Measurements from ENCODE around the gene DNAJC5. TPM values are rescaled to one million over a fixed set of nuclear protein-coding genes. Genes with fewer than 3 reads are reported as not detected.

Gene DNAJC5
- total and polyA plus RNA-seq, 2 donors, result 18.7 to 31.8 TPM

DNA sequence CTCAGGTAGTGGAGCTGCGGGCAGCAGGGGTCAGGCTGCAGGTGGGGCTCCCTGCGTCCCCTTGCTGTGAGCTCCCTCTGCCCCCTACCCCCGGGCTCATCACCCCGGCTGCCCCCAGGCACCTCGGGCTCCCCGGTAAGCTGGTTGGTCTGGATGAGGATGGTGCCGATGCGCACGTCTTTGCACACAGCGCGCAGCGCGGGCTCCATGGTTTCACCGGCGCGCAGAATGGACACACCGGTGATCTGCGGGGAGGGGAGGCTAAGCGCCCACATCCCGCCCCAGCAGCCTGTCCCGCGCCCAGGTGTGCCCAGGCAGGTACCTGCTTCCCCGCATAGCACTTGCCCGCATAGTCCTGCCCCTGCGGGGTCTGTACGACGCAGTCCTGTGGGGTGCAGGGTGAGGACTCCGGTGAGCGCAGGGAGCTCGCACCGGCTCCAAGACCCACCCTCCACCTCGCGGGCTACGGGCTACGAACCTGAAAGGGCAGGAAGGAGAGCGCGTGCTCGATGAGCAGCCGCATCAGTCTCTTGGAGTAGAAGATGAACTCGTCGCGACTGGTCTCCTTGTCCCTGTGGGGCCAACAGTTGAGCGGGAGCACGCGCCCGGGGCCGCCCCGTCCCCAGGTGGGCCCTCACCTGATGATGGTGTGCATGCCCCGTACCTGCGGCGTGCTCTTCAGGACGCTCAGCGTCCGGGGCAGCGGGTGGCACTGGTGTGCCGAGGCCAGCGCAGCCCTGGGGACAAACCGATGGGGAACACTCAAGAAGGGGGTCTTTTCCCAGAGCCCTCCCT is 45.7 kb downstream of the DNAJC5 start:
- DNase-seq (ENCODE audit: extremely low spot score), result no peak
- H3K27ac ChIP-seq (ENCODE audit: low read depth), result no peak overlapping the region

DNA sequence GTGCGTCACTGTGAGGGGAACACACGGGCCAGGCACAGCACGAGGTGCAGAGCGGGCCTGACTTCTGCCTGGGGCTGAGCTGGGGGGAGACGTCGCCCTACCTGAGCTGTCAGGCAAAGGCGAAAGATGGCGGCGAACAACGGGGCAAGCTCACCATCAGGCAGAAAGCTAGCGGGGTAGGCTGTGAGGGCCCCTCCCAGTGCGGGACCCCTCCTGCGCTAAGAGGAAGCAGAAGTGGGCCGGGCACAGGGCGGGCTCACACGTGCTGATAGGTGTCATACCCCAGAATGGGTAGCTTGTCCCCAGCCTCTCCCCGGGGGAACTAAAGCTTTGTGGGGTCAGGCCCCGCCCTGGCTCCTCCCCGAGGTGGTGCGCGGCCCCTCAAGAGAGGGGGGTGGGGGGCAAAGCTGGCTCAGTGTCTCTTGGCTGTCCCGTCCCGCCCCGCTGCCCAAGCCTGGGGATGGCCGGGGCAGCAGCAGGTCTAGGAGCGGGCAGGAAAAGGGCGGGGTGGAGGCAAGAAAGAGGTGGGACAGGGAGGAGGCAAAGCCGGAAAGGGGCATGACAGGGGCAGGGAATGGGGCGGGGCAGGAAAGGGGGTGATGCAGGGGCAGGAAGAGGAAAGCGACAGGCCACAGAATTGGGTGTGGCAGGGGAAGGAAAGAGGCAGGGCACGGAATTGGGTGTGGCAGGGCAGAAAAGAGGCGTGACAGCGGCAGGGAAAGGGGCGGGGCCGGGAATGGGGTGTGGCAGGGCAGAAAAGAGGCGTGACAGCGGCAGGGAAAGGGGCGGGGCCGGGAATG is 46.6 kb downstream of the DNAJC5 start:
- H3K4me1 ChIP-seq (ENCODE audit: insufficient read depth), result no peaks in the 10 kb centered on the region
- no peak overlapping the region for H3K4me3 ChIP-seq (ENCODE audit: low read depth, low read length)
- DNase-seq (ENCODE audit: extremely low spot score), result no peak
- H3K27ac ChIP-seq (ENCODE audit: low read depth), result no peak overlapping the region
- WGBS, result 66% methylated on average over 35 of the region's 39 CpGs
- peaks cover 2% of the 10 kb centered on the region for H3K36me3 ChIP-seq (ENCODE audit: insufficient read depth)

More for the DNA sequence above, 45.7 kb downstream of the DNAJC5 start:
- Histone ChIP-seq H3K36me3 (ENCODE audit: insufficient read depth) (peaks cover 2% of the 10 kb centered on the region), H3K4me1 (ENCODE audit: insufficient read depth) (no peaks in the 10 kb centered on the region), H3K4me3 (ENCODE audit: low read depth, low read length) (no peak overlapping the region)
- WGBS, result 89% methylated on average over 58 of the region's 58 CpGs

DNA sequence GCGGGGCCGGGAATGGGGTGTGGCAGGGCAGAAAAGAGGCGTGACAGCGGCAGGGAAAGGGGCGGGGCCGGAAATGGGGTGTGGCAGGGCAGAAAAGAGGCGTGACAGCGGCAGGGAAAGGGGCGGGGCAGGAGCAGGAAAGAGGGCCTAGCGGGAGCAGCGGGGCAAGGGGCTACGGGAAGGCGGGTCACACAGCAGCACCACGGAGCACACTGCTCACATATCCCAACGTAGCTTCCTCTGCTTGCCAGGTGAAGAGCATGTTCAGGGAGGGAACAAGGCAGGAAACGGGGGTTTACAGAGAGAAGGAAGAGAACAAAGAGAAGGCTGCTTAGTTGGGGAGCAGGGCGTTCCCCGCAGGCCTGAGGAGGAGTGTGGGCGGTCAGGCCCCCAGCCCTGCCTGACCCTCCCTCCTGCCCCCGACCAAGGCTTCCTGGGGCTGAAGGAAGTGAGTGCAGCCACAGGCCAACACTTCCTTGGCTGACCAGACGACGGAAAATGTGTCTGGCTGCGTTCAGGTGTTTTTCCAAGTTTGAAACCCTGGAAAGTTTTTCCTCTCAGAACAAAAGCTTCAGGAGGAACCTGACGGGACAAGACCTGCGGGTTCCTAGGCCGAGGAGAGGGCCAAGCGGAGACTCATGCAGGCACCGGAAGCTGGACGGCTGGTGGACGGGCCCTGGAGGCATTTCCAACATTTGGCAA is 47.5 kb downstream of the DNAJC5 start:
- DNase-seq (ENCODE audit: extremely low spot score), result no peak
- WGBS, result 56% methylated on average over 30 of the region's 30 CpGs
- peak overlapping the region; percentile 3 for H3K27ac ChIP-seq (ENCODE audit: low read depth)
- H3K36me3 ChIP-seq (ENCODE audit: insufficient read depth), result peaks cover 2% of the 10 kb centered on the region
- H3K4me1 ChIP-seq (ENCODE audit: insufficient read depth), result no peaks in the 10 kb centered on the region
- no peak overlapping the region for H3K4me3 ChIP-seq (ENCODE audit: low read depth, low read length)

DNA sequence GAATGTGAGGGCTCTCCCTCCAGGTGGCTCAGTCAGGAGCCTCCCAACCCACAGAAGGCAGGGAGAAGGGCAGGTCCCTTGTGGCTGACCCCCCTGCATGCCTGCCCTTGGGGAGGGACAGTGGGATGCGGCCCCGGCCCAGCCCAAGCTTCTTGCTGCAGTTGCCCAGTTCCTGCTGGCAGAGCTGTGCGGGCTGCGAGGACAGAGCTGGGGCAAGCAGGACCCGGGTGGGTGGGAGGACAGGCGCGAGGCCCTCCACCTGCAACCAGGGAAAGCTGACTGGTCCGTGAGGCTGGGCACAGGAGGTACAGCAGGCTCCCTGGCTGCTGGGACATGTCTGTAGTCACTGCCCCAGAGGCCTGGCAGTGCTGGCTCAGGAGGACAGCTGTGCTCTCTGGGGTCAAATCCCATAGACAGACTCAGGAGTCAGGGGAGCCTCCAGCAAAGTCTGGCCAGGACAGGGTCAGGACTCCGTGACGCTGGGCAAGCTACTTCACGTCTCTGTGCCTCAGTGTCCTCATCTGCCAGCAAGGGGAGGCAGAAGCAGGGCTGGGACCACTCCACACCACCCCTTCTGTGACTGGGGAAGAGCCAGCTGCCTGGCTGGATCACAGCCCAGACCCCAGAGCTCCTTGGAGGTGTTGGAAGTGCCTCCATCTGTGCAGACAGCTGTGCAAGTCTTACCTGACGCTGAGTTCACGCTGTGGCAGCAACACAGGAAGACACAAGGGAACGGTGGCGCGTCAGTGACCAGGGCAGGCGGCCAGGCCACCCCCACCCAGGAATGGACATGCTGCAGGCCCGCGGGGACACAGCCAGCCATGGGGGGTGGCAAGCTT is 48.3 kb downstream of the DNAJC5 start:
- WGBS, result 82% methylated on average over 19 of the region's 19 CpGs
- H3K27ac ChIP-seq (ENCODE audit: low read depth), result peak overlapping the region; percentile 3
- H3K4me1 ChIP-seq (ENCODE audit: insufficient read depth), result no peaks in the 10 kb centered on the region
- no peak overlapping the region for H3K4me3 ChIP-seq (ENCODE audit: low read depth, low read length)
- no peak for DNase-seq (ENCODE audit: extremely low spot score)
- peaks cover 2% of the 10 kb centered on the region for H3K36me3 ChIP-seq (ENCODE audit: insufficient read depth)

DNA sequence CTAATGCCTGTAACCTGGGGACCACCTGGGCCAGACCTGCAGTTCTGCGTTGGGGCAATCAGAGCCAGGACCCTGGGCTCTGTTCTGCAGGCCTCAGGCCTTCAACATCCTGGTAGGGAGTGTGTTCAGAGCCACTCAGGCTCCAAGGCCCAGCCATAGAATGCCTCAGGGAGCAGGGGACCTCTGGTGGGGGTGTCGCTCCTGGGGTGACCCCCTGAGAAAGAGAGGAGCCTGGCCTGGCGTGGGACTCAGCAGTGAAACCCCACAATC is 48.8 kb downstream of the DNAJC5 start:
- Histone ChIP-seq H3K36me3 (ENCODE audit: insufficient read depth) (peaks cover 2% of the 10 kb centered on the region), H3K27ac (ENCODE audit: low read depth) (no peak overlapping the region), H3K4me3 (ENCODE audit: low read depth, low read length) (no peak overlapping the region), H3K4me1 (ENCODE audit: insufficient read depth) (no peaks in the 10 kb centered on the region)
- WGBS, result 95% methylated on average over 3 of the region's 3 CpGs
- no peak for DNase-seq (ENCODE audit: extremely low spot score)

DNA sequence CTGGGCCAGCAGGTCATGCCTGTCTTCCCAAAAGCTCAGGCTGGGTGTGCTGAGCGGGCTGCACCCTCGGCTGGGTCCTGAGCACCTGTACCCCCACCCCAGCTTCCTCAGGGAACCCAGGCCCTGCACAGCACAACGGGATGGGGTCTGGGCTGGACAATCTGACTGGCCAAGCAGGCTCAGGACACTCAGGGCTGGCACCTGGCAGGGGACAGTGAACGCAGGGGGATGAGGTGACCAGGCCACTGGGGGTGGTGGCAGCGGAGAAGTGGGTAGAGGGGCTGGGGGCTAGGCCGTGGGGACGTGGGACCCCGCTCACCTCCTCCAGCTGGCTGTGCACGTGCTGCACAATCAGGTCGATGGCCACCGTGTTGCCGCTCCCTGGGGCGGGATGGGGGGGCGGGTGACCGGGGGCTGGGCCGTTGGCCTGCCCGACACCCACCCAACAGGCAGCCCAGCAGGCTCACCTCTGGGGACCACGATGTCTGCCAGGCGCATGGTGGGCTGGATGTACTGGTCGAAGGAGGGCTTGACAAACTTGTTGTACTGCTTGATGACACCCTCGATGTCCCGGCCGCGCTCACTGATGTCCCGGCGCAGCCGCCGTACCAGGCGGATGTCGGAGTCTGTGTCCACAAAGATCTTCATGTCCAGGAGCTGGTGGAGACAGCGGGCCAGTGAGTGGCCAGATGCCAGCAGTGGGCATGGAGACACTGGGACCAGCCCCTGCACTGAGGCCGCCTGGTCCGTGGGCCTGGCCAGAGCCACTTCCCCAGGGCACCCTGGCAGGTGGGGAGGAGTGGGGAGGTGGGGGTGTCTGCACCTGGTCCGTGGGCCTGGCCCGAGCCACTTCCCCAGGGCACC is 49.4 kb downstream of the DNAJC5 start:
- Histone ChIP-seq H3K36me3 (ENCODE audit: insufficient read depth) (peaks cover 2% of the 10 kb centered on the region), H3K4me1 (ENCODE audit: insufficient read depth) (no peaks in the 10 kb centered on the region), H3K4me3 (ENCODE audit: low read depth, low read length) (no peak overlapping the region), H3K27ac (ENCODE audit: low read depth) (no peak overlapping the region)
- no peak for DNase-seq (ENCODE audit: extremely low spot score)
- 90% methylated on average over 35 of the region's 35 CpGs for WGBS

DNA sequence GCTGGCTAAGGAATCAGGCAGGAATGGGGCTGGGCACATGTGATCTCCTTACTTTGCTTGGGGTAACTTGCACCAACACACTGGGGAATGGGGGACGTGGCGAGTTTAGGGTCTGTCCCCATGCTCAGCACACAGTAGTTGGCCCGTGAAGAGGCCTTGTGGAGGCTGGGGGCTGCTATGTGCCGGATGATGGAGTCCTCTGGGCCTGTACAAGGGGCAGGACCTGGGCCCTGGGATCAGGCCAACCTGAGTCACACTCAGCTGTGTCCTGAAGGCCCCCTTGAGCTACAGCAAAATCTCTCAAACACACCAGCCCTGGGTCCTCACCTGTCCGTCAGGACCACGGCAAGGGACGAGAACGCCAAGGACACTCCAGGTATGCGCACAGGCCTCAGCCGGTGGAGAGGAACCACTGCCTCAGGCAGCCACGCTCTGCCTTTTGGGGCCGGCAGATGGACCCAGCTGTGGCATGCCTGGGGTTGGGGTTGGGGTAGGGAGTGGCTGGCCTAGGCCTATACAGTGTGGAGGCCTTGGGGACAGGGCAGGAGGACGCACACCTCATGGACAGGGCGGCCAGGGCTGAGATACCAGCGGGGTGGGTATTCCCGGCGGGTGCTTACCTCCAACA is 50.2 kb downstream of the DNAJC5 start:
- Histone ChIP-seq H3K4me1 (ENCODE audit: insufficient read depth) (no peaks in the 10 kb centered on the region), H3K4me3 (ENCODE audit: low read depth, low read length) (no peak overlapping the region), H3K27ac (ENCODE audit: low read depth) (no peak overlapping the region), H3K36me3 (ENCODE audit: insufficient read depth) (peaks cover 2% of the 10 kb centered on the region)
- 93% methylated on average over 17 of the region's 17 CpGs for WGBS
- DNase-seq (ENCODE audit: extremely low spot score), result no peak

DNA sequence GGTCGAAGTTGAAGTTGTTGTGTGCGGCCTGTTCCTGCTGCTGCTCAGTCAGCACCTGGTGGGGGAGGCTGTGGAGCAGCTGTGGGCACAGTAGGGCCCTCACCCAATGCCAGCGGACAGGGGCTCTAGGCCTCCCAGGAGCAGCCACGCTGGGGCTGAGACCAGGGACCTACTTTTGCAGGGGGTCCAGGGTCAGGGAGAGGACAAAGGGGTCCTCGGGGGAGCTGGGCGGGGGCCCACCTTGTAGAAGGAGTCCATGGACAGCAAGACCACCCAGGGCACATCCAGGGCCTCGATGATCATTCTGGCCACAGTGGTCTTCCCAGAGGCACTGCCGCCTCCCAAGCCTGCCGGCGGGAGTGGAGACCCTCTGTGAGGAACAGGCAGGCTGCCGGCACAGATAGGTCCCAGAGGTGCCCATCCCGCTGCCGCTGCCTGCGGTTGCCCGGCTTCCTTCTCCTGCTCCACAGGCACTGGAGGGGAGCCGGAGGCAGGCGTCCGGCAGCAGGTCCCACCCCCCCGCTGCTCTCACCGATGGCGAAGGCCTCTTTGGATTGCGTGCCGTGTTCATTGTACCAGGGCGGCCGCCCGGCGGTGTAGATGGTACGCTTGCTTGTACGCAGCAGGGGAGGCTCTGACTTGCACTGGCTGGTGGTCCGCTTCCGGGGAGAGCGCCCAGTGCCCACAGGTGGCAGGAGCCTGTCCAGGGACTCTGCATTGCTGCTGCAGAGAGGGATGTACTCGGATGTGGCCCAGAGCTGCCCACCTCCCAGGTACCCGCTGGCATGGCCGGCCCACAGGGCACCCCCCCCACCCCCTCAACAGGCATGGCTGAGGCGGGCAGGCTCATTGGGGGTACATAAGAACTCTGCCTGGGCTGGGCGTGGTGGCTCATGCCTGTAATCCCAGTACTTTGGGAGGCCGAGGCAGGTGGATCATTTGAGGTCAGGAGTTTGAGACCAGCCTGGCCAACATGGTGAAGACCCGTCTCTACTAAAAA is 51.3 kb downstream of the DNAJC5 start:
- WGBS, result 93% methylated on average over 39 of the region's 39 CpGs
- Histone ChIP-seq H3K36me3 (ENCODE audit: insufficient read depth) (peaks cover 2% of the 10 kb centered on the region), H3K27ac (ENCODE audit: low read depth) (no peak overlapping the region), H3K4me1 (ENCODE audit: insufficient read depth) (no peaks in the 10 kb centered on the region), H3K4me3 (ENCODE audit: low read depth, low read length) (no peak overlapping the region)
- no peak for DNase-seq (ENCODE audit: extremely low spot score)

DNA sequence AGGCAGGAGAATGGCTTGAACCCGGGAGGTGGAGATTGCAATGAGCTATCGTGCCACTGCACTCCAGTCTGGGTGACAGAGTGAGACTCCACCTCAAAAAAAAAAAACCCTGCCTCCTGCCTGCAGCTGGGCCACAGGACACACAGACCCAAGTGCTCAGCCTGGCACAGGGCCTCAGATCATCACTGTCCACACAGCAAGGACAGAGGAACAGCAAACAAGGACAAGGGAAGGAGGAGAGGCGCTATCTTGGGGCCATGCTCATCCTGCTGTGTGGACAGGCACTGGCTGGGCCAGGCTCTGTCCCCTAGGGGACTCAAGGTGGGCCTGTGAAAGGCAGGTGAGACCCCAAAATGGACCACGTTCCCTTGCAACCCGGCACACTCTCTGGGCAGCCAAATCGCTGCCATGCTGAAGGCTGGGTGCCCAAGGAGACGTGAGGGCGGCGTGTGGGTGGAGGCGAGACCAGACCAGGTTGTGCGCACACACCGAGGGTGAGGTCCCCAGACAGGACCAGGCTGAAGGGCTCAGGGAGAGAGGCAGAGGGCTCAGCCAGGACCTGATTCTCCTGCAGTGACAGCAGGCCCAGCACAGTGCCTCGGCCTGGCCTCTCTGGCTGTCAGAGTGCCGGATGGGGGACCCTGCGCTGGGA is 52.2 kb downstream of the DNAJC5 start:
- WGBS, result 83% methylated on average over 15 of the region's 15 CpGs
- no peaks in the 10 kb centered on the region for H3K4me1 ChIP-seq (ENCODE audit: insufficient read depth)
- H3K27ac ChIP-seq (ENCODE audit: low read depth), result no peak overlapping the region
- DNase-seq (ENCODE audit: extremely low spot score), result no peak
- peaks cover 2% of the 10 kb centered on the region for H3K36me3 ChIP-seq (ENCODE audit: insufficient read depth)
- H3K4me3 ChIP-seq (ENCODE audit: low read depth, low read length), result no peak overlapping the region

DNA sequence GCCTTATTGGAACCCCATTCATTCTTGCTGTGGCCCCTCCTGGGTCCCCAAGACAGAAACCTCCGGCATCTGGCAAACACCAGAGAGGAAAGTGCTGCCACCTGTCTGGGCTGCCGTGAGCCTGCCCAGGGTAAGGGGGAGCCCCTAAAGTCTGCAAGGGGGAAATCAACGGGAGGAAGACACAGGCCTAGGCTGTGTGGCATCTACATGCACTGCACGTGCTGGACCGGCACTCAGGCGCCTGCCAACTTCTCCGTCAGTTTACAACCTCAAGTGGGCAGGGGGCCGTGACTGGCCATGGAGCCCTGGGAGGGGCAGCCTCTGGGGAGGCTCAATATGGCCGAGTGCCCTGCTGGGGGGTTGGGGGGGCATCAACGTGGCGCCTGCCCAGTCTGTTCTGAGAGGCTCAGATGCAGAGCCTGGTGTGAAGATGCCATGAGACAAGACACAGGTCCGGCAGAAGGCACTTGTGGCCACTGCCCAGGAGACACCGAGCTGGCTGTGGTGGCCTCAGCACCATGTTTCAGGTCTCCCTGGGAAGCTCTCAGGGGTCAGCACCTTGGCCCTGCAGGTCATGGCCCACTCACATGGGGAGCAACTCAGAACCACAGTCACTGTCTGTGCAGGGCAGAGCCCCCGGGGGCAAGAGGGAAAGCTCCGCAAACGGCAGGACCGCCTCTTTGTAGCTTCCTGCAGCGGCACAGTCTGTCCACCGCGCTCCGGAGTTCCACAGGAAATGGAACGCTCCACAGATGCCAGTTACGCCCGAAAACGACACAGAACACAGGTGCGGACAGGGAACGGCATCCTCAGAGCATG is 52.9 kb downstream of the DNAJC5 start:
- peak overlapping the region; percentile 81 for H3K27ac ChIP-seq (ENCODE audit: low read depth)
- DNase-seq (ENCODE audit: extremely low spot score), result no peak
- no peaks in the 10 kb centered on the region for H3K4me1 ChIP-seq (ENCODE audit: insufficient read depth)
- H3K4me3 ChIP-seq (ENCODE audit: low read depth, low read length), result no peak overlapping the region
- H3K36me3 ChIP-seq (ENCODE audit: insufficient read depth), result peaks cover 1% of the 10 kb centered on the region
- 61% methylated on average over 27 of the region's 27 CpGs for WGBS
